ENCODE measurements around the gene C5orf63. TPM values are rescaled to one million over a fixed set of nuclear protein-coding genes. Genes with fewer than 3 reads are reported as not detected.

Gene C5orf63
- total and polyA plus RNA-seq, 2 of the 8 experiments (the other 6 are each of a cell fraction or from before 2014, with no cell fraction given): 0.67 to 0.71 TPM

DNA sequence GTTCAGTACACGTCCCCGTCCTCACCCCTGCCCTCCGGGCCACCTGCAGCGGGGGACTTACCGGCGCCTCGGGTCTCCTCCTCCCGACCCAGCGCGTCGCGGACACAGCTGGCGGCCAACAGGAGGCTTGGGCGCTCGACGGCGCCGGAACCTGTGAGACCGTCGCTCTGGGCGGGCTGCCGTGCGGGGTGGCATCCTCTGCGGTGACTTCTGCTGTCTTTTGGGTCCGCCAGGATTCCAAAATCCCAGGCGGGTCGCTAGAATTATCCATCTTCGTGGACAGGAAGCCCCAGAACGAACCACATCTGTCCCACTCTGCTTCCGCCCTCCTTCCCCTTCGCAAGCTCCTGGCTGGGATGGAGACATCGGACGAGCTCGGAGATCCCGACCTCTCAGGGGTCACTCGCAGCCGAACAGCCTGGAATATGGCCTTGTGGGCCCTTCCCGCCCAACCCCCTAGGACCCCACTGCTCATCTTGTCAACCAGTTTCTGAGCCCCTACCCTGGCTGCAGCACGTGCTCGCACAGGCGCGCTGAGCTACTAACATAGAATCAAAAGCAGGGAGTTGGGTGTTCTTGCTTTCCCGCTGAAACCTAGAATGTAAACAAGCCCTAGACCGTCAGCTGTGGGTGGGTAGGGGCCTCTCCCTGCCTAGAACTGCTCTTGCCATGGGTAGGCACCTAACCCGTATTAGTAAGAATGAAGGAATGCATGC is 42.0 kb downstream of the C5orf63 start:
- Histone ChIP-seq H3K23ac (ENCODE audit: insufficient read length) (no peak overlapping the region), H3K4ac (replicated peaks; ENCODE audit: insufficient read length, low read depth, low read length) (no peak overlapping the region), H3K36me3 (ENCODE audit: control insufficient read depth in 2 of 4, insufficient read depth in 4 of 4, low read length in 3 of 4) (no peaks in the 10 kb centered on the region), H4K8ac (ENCODE audit: extremely low read depth, insufficient read depth, low read length) (peak overlapping the region; percentile 92), H2BK120ac (replicated peaks; ENCODE audit: low read depth, low read length) (no peak overlapping the region), H3K4me3 (ENCODE audit: extremely low read depth in 1 of 4, insufficient read depth in 2 of 4, low read depth in 3 of 4, low read length in 4 of 4) (peak overlapping the region; percentile 50 to 83 (median 82)), H4K91ac (replicated peaks; ENCODE audit: insufficient read length, low read length) (peak overlapping the region; percentile 35), H2BK15ac (ENCODE audit: low read length) (no peak overlapping the region), H2BK12ac (ENCODE audit: low read depth, low read length) (peak overlapping the region; percentile 5), H3K9ac (replicated peaks in 1 of 4; ENCODE audit: extremely low read depth in 1 of 4, low read depth in 3 of 4, low read length in 3 of 4) (0 out of 7 replicates have a peak overlapping the region, but pooled peaks of 1 of the 4 experiments have one; percentile 4), H3K56ac (replicated peaks; ENCODE audit: insufficient read length, low read depth, low read length) (no peak overlapping the region), H2BK20ac (ENCODE audit: low read length) (no peak overlapping the region), H2AK5ac (ENCODE audit: low read depth, low read length) (no peak overlapping the region), H3K18ac (ENCODE audit: extremely low read depth, low read length) (peak overlapping the region; percentile 80), H4K5ac (ENCODE audit: insufficient read length, low read depth, low read length) (no peak overlapping the region), H3K27ac (ENCODE audit: low read depth, low read length) (no peak overlapping the region), H3K79me1 (ENCODE audit: low read depth, low read length) (no peaks in the 10 kb centered on the region), H3K4me2 (ENCODE audit: insufficient read depth in 1 of 2, low read depth in 2 of 2, low read length in 2 of 2) (peak overlapping the region; percentile 79 to 95), H3K23me2 (ENCODE audit: low read depth, low read length) (peaks cover 19% of the 10 kb centered on the region; the same call in 1 of the 2 replicates), H3K14ac (ENCODE audit: insufficient read length) (no peak overlapping the region), H4K20me1 (replicated peaks in 1 of 2; ENCODE audit: control insufficient read depth in 1 of 2, insufficient read depth in 2 of 2, low read length in 2 of 2) (peaks cover 0 to 7% of the 10 kb centered on the region in 2 experiments), H3K4me1 (replicated peaks in 1 of 4; ENCODE audit: control insufficient read depth in 3 of 4, insufficient read depth in 4 of 4, low read length in 3 of 4) (peaks cover 0 to 9% (median 6%) of the 10 kb centered on the region in 4 experiments; a peak in 4 of 7 replicates), H2BK5ac (ENCODE audit: low read depth, low read length) (no peak overlapping the region), H3K79me2 (ENCODE audit: control insufficient read depth in 1 of 2, insufficient read depth in 2 of 2, low read length in 2 of 2) (0 out of 4 replicates have a peak, but pooled peaks cover 0 to 15% of the 10 kb centered on the region in 2 experiments), H3K9me3 (ENCODE audit: insufficient read depth in 2 of 2, low read depth in 1 of 2, low read length in 1 of 2) (no peaks in the 10 kb centered on the region), H2AFZ (ENCODE audit: low read length) (peak overlapping the region; percentile 88; the same call in 1 of the 2 replicates), H3K27me3 (replicated peaks in 1 of 4; ENCODE audit: control insufficient read depth in 3 of 4, extremely low read depth in 1 of 4, insufficient read depth in 3 of 4, low read length in 3 of 4) (peaks cover 0 to 16% (median 10%) of the 10 kb centered on the region in 4 experiments; a peak in 5 of 7 replicates)
- ChIA-PET CTCF (ENCODE audit: partially characterized antibody) (interaction anchor here (0.6 to 1.7 kb wide), 9 partner anchors 15 to 327 kb away, joined by 3 to 5 read pairs (median 3); no protein-coding TSS in a partner anchor), POLR2A (ENCODE audit: partially characterized antibody) (interaction anchor here (0.6 to 1.4 kb wide), 4 partner anchors 10 to 384 kb away, joined by 3 to 8 read pairs (median 4); no protein-coding TSS in a partner anchor)
- DNase-seq (ENCODE audit: low read depth in 1 of 2, low spot score in 2 of 2) (no peak), FAIRE-seq (no peak)
- WGBS, 2 experiments (ENCODE audit: extremely low coverage in 1 of 2, insufficient coverage in 1 of 2, insufficient read length in 1 of 2, insufficient replicate concordance in 2 of 2, low coverage in 1 of 2, low lambda C conversion rate in 2 of 2, missing lambda C conversion rate in 1 of 2): 21% methylated on average over 45 of the region's 45 CpGs; no CpG with 5 or more reads in 1 of the 2 experiments
- TF ChIP-seq HDAC2 (IDR thresholded peaks at IDR 0.05; ENCODE audit: borderline replicate concordance in 1 of 2, low read depth in 2 of 2, low read length in 2 of 2) (no peak), SIRT6 (IDR thresholded peaks at IDR 0.05; ENCODE audit: low read length) (no peak), SUZ12 (IDR thresholded peaks at IDR 0.05; ENCODE audit: low read length) (peak; percentile 28; the same call in 1 of the 2 replicates), RBBP5 (IDR thresholded peaks at IDR 0.05; ENCODE audit: borderline replicate concordance, low read depth, low read length) (no peak), JUND (IDR thresholded peaks at IDR 0.05; ENCODE audit: low read length) (no peak), JUN (IDR thresholded peaks at IDR 0.05; ENCODE audit: low read depth, low read length) (no peak), PHF8 (conservative IDR thresholded peaks at IDR 0.05; ENCODE audit: low read depth, low read length) (no peak), BCL11A (IDR thresholded peaks at IDR 0.05; ENCODE audit: low read depth in 2 of 2, low read length in 2 of 2) (no peak), KDM1A (IDR thresholded peaks at IDR 0.05; ENCODE audit: borderline replicate concordance, low read length) (no peak)
- TF ChIP-seq, protein P1, sequence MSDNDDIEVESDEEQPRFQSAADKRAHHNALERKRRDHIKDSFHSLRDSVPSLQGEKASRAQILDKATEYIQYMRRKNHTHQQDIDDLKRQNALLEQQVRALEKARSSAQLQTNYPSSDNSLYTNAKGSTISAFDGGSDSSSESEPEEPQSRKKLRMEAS (IDR thresholded peaks at IDR 0.05): peak; percentile 85

Data from H1 (cell line).